ENCODE results near the gene DHX15. TPM values are rescaled to one million over a fixed set of nuclear protein-coding genes. Genes with fewer than 3 reads are reported as not detected.

Gene DHX15
- total and polyA plus RNA-seq, 2 of the 13 experiments (the other 11 are each of a cell fraction or from before 2014, with no cell fraction given): 92.9 to 165 TPM

GRCh38 chr4:24513718-24514117 is 70.6 kb downstream of the DHX15 start:
- no peak for TF ChIP-seq THYN1 (CRISPR knock-in tag; IDR thresholded peaks at IDR 0.05; ENCODE audit: borderline replicate concordance, low read depth)
- TF ChIP-seq SAP130 (CRISPR knock-in tag; IDR thresholded peaks at IDR 0.05; ENCODE audit: low read depth): no peak
- TF ChIP-seq PCBP1 (IDR thresholded peaks at IDR 0.05; ENCODE audit: borderline replicate concordance, low read depth, low read length): no peak
- no peak for TF ChIP-seq MZF1 (CRISPR knock-in tag; IDR thresholded peaks at IDR 0.05; ENCODE audit: borderline replicate concordance)
- TF ChIP-seq, protein P1, sequence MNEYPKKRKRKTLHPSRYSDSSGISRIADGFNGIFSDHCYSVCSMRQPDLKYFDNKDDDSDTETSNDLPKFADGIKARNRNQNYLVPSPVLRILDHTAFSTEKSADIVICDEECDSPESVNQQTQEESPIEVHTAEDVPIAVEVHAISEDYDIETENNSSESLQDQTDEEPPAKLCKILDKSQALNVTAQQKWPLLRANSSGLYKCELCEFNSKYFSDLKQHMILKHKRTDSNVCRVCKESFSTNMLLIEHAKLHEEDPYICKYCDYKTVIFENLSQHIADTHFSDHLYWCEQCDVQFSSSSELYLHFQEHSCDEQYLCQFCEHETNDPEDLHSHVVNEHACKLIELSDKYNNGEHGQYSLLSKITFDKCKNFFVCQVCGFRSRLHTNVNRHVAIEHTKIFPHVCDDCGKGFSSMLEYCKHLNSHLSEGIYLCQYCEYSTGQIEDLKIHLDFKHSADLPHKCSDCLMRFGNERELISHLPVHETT (CRISPR knock-in tag; conservative IDR thresholded peaks at IDR 0.05): no peak
- 0 out of 2 replicates have a peak, but pooled peaks have one; percentile 12 for TF ChIP-seq POLR2AphosphoS5 (IDR thresholded peaks at IDR 0.05; ENCODE audit: low read depth, low read length)
- peak; percentile 95 for TF ChIP-seq ZNF12 (CRISPR knock-in tag; IDR thresholded peaks at IDR 0.05)
- TF ChIP-seq, protein P2, sequence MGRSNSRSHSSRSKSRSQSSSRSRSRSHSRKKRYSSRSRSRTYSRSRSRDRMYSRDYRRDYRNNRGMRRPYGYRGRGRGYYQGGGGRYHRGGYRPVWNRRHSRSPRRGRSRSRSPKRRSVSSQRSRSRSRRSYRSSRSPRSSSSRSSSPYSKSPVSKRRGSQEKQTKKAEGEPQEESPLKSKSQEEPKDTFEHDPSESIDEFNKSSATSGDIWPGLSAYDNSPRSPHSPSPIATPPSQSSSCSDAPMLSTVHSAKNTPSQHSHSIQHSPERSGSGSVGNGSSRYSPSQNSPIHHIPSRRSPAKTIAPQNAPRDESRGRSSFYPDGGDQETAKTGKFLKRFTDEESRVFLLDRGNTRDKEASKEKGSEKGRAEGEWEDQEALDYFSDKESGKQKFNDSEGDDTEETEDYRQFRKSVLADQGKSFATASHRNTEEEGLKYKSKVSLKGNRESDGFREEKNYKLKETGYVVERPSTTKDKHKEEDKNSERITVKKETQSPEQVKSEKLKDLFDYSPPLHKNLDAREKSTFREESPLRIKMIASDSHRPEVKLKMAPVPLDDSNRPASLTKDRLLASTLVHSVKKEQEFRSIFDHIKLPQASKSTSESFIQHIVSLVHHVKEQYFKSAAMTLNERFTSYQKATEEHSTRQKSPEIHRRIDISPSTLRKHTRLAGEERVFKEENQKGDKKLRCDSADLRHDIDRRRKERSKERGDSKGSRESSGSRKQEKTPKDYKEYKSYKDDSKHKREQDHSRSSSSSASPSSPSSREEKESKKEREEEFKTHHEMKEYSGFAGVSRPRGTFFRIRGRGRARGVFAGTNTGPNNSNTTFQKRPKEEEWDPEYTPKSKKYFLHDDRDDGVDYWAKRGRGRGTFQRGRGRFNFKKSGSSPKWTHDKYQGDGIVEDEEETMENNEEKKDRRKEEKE (IDR thresholded peaks at IDR 0.05): no peak
- TF ChIP-seq HNF4A (CRISPR knock-in tag; IDR thresholded peaks at IDR 0.05): no peak
- Histone ChIP-seq H3K79me2 (ENCODE audit: insufficient read depth, low read length) (no peaks in the 10 kb centered on the region), H3K4me3 (replicated peaks in 1 of 3; ENCODE audit: insufficient read depth in 1 of 3, low read depth in 2 of 3, low read length in 3 of 3) (no peak overlapping the region), H2AFZ (ENCODE audit: low read length) (no peak overlapping the region), H3K27me3 (ENCODE audit: control insufficient read depth in 1 of 2, insufficient read depth in 2 of 2, low read length in 2 of 2) (no peaks in the 10 kb centered on the region), H3K9me3 (ENCODE audit: low read length) (no peaks in the 10 kb centered on the region), H3K36me3 (replicated peaks in 1 of 2; ENCODE audit: control insufficient read depth in 1 of 2, insufficient read depth in 2 of 2, low read length in 2 of 2) (no peaks in the 10 kb centered on the region), H4K20me1 (ENCODE audit: insufficient read depth, low read length) (no peaks in the 10 kb centered on the region), H3K4me2 (ENCODE audit: low read depth, low read length) (no peak overlapping the region), H3K9ac (ENCODE audit: insufficient read depth, low read depth, low read length) (no peak overlapping the region), H3K4me1 (ENCODE audit: insufficient read depth, low read length) (no peaks in the 10 kb centered on the region), H3K27ac (ENCODE audit: extremely low read length, insufficient read depth, low read length) (no peak overlapping the region)
- DNase-seq (ENCODE audit: low spot score) (no peak), FAIRE-seq (no peak), ATAC-seq (peak; percentile 11; the same call in 2 of the 3 replicates)
- CTCF ChIA-PET (ENCODE audit: low intra/inter-chr PET ratio, low total read pairs): no interaction called here
- intact Hi-C loops (cut with micrococcal nuclease; ENCODE audit: unreplicated experiment) (no loop called here), in situ Hi-C loops (cut with HindIII; ENCODE audit: extremely low pct_ligation_motif_present, low pct_unique_long_range_greater_than_20kb) (no loop called here)
- no TSS peak for BruUV-seq (replicated peaks)
- 94% methylated on average over 2 of the region's 2 CpGs for WGBS (ENCODE audit: low lambda C conversion rate)
- POLR2A ChIA-PET: no interaction called here

All from HepG2 (cell line).